Right lobe of liver (tissue), 4 donors: Measurements from ENCODE around the gene SEMA3B.
"Not testable (repeated sequence)": the region's sequence is repeated elsewhere in the genome, so short reads cannot be mapped to it uniquely, and the experiment has no call there.

ENCODE experiments used
- CTCF ChIP-seq, 4 donors: fragments of 200-600 bp in 3 of 4; fragments of 450-650 bp in 1 of 4; IDR thresholded peaks; one replicate each; pipeline versions ENCODE4 v1.5.1 to v1.8.0; 2016 to 2022; ENCODE audit warnings: antibody characterized with exemption in 4 of 4, mild to moderate bottlenecking in 2 of 4
- POLR2A ChIP-seq: fragments of 450-650 bp; IDR thresholded peaks from one replicate; pipeline ENCODE4 v1.6.1; 2017; ENCODE audit warnings: antibody characterized with exemption, mild to moderate bottlenecking
- donor health status: DM: no; HTN: no; CAD: no.
- donor health status: DM: no; HTN: no; CAD: no.
- donor health status: DM: no; HTN: yes; CAD: no.

- TF ChIP-seq CTCF (IDR thresholded peaks at IDR 0.05); POLR2A: not testable (repeated sequence)
These were observed 3.6 kb downstream of the SEMA3B start for GRCh38 chr3:50272538-50272910.
